HepG2 (cell line): ENCODE measurements around the gene DENND2A. TPM values are rescaled to one million over a fixed set of nuclear protein-coding genes. Genes with fewer than 3 reads are reported as not detected.

Experiments
- AFF4 ChIP-seq: sonication (generic); formaldehyde crosslinking; IDR thresholded peaks from 2 replicates; pipeline ENCODE4 v1.4.0; 2020; ENCODE audit warnings: missing genetic modification reagents
- ATF7 ChIP-seq, 2 experiments: fragments of 450-650 bp in 1 of 2; sonication (generic) in 1 of 2; formaldehyde crosslinking in 1 of 2; IDR thresholded peaks; 2 replicates each; pipeline versions ENCODE4 v1.4.0 to v1.6.1; 2016 to 2020; ENCODE audit warnings: antibody characterized with exemption in 1 of 2, mild to moderate bottlenecking in 1 of 2, missing genetic modification reagents in 1 of 2
- FOXK2 ChIP-seq: fragments of 450-650 bp; IDR thresholded peaks from 2 replicates; pipeline ENCODE4 v1.6.1; 2016
- KDM6A ChIP-seq: IDR thresholded peaks from 2 replicates; pipeline ENCODE4 v1.6.1; 2016; ENCODE audit warnings: low read depth
- MIER2 ChIP-seq: IDR thresholded peaks from 2 replicates; pipeline ENCODE4 v1.6.1; 2016; ENCODE audit warnings: missing biosample characterization, missing genetic modification reagents
- NR2C2 ChIP-seq: sonication (generic); formaldehyde crosslinking; IDR thresholded peaks from 2 replicates; pipeline ENCODE4 v1.4.0; 2020; ENCODE audit warnings: missing genetic modification reagents, mild to moderate bottlenecking, moderate library complexity, borderline replicate concordance
- PAX8 ChIP-seq: sonication (generic); formaldehyde crosslinking; IDR thresholded peaks from 2 replicates; pipeline ENCODE4 v1.8.0; 2022; ENCODE audit warnings: mild to moderate bottlenecking, missing genetic modification reagents, borderline replicate concordance
- RAD21 ChIP-seq: fragments of 450-650 bp; formaldehyde crosslinking; IDR thresholded peaks from 2 replicates; pipeline ENCODE4 v1.5.0; 2020; ENCODE audit warnings: mild to moderate bottlenecking
- STAG1 ChIP-seq: sonication (generic); formaldehyde crosslinking; IDR thresholded peaks from 2 replicates; pipeline ENCODE4 v1.4.0; 2020; ENCODE audit warnings: missing genetic modification reagents
- ZNF10 ChIP-seq: sonication (generic); formaldehyde crosslinking; IDR thresholded peaks from 2 replicates; pipeline ENCODE4 v1.4.0; 2020; ENCODE audit warnings: mild to moderate bottlenecking, low read depth, missing genetic modification reagents, borderline replicate concordance
- ZNF44 ChIP-seq: sonication (generic); formaldehyde crosslinking; IDR thresholded peaks from 2 replicates; pipeline ENCODE4 v1.5.1; 2020; ENCODE audit warnings: mild to moderate bottlenecking, missing genetic modification reagents
- ZNF605 ChIP-seq: sonication (generic); formaldehyde crosslinking; IDR thresholded peaks from 2 replicates; pipeline ENCODE4 v1.8.0; 2022; ENCODE audit warnings: mild to moderate bottlenecking, missing genetic modification reagents
- ZNF850 ChIP-seq: sonication (generic); formaldehyde crosslinking; conservative IDR thresholded peaks from 2 replicates; pipeline ENCODE4 v1.9.0; 2021; ENCODE audit warnings: mild to moderate bottlenecking, missing genetic modification reagents
- polyA plus RNA-seq, 8 experiments: library from polyadenylated mRNA; depleted of rRNA in 3 of 8; stranded (reverse) in 7 of 8; unstranded in 1 of 8; fragments of >200 nt; fragmentation: Illumina TruSeq in 4 of 8; extraction: Trizol in 4 of 8; gene quantifications; 2 replicates each; pipeline versions ENCODE4 v1.2.1 to v1.2.3, GENCODE V29; 2011 to 2016; ENCODE audit warnings: low read depth in 4 of 8, missing spikeins in 1 of 8, mixed read lengths in 1 of 8; ENCODE audit not compliant: insufficient read depth in 1 of 8
- total RNA-seq, 5 experiments: library from RNA; depleted of rRNA; stranded (reverse); fragments of >200 nt; fragmentation: Illumina TruSeq; extraction: Trizol; gene quantifications; 2 replicates each; pipeline ENCODE4 v1.2.3, GENCODE V29; 2016; ENCODE audit warnings: low read depth in 1 of 5

The DENND2A gene
- total and polyA plus RNA-seq, 2 of the 13 experiments (the other 11 are each of a cell fraction or from before 2014, with no cell fraction given), result not detected

- TF ChIP-seq AFF4 (no peak), MIER2 (no peak), ZNF850 (CRISPR knock-in tag) (no peak), STAG1 (CRISPR knock-in tag) (peak; percentile 97), ZNF10 (CRISPR knock-in tag) (no peak), ZNF44 (CRISPR knock-in tag) (no peak), ATF7 (IDR thresholded peaks at IDR 0.05) (no peak), ATF7 (CRISPR knock-in tag; IDR thresholded peaks at IDR 0.05) (no peak), NR2C2 (CRISPR knock-in tag) (no peak), PAX8 (CRISPR knock-in tag) (no peak), KDM6A (no peak), FOXK2 (no peak), ZNF605 (no peak), RAD21 (CRISPR knock-in tag) (peak; percentile 85)
Measured at GRCh38 chr7:140653319-140654108, 12.9 kb upstream of the DENND2A start (continued).
